HG03097 (cell line): ENCODE results near the gene SPATA31D3.
"Not testable (repeated sequence)": the region's sequence is repeated elsewhere in the genome, so short reads cannot be mapped to it uniquely, and the experiment has no call there.

Source experiments
- ATAC-seq: cut with Tn5 transposase; IDR thresholded peaks from one replicate; pipeline ENCODE4 v1.9.1; 2021; ENCODE audit not compliant: unreplicated experiment, low FRiP score

Gene SPATA31D3

GRCh38 chr9:81943393-81943792, at the start of gene SPATA31D3:
SPATA31D3 (plus strand) TSS chr9:81943500; CDS start chr9:81943586, 86 bp downstream.
- not testable (repeated sequence) for ATAC-seq

- ATAC-seq: no peak
These were observed 49.4 kb upstream of the SPATA31D3 start for GRCh38 chr9:81893929-81894328.

- ATAC-seq: no peak
These were observed 48.4 kb upstream of the SPATA31D3 start for GRCh38 chr9:81894891-81895290.

GRCh38 chr9:81896070-81896469, 47.2 kb upstream of the SPATA31D3 start:
- no peak for ATAC-seq

GRCh38 chr9:81898851-81899250, 44.4 kb upstream of the SPATA31D3 start:
- ATAC-seq: no peak

- ATAC-seq: no peak
These were observed 41.1 kb upstream of the SPATA31D3 start for GRCh38 chr9:81902196-81902595.

- ATAC-seq: no peak
These were observed 40.7 kb upstream of the SPATA31D3 start for GRCh38 chr9:81902626-81903025.

GRCh38 chr9:81906671-81907070, 36.6 kb upstream of the SPATA31D3 start:
- ATAC-seq: no peak

- ATAC-seq: no peak
These were observed 31.2 kb upstream of the SPATA31D3 start for GRCh38 chr9:81912135-81912534.

GRCh38 chr9:81915801-81916505, 27.3 kb upstream of the SPATA31D3 start:
- no peak for ATAC-seq

- ATAC-seq: not testable (repeated sequence)
These were observed 24.8 kb upstream of the SPATA31D3 start for GRCh38 chr9:81918507-81918906.

GRCh38 chr9:81928305-81928704, 15.0 kb upstream of the SPATA31D3 start, which contains the start of gene SPATA31D4:
SPATA31D4 (plus strand) TSS chr9:81928428; CDS start chr9:81928514, 86 bp downstream.
- ATAC-seq: not testable (repeated sequence)

- not testable (repeated sequence) for ATAC-seq
These were observed 13.2 kb upstream of the SPATA31D3 start for GRCh38 chr9:81930147-81930546.

- ATAC-seq: not testable (repeated sequence)
These were observed 9.8 kb upstream of the SPATA31D3 start for GRCh38 chr9:81933547-81933946.

GRCh38 chr9:81948650-81949049, 5.3 kb downstream of the SPATA31D3 start:
- ATAC-seq: not testable (repeated sequence)

GRCh38 chr9:81953096-81953495, 9.8 kb downstream of the SPATA31D3 start:
- ATAC-seq: no peak

GRCh38 chr9:81955625-81956024, 12.3 kb downstream of the SPATA31D3 start:
- no peak for ATAC-seq

- ATAC-seq: no peak
These were observed 21.2 kb downstream of the SPATA31D3 start for GRCh38 chr9:81964218-81965171.

- ATAC-seq: no peak
These were observed 24.7 kb downstream of the SPATA31D3 start for GRCh38 chr9:81968026-81968425.

- ATAC-seq: no peak
These were observed 26.7 kb downstream of the SPATA31D3 start for GRCh38 chr9:81969971-81970370.

GRCh38 chr9:81971727-81972126, 28.4 kb downstream of the SPATA31D3 start:
- no peak for ATAC-seq
